ENCODE measurements around the gene JAGN1. TPM values are rescaled to one million over a fixed set of nuclear protein-coding genes. Genes with fewer than 3 reads are reported as not detected.

JAGN1 gene
- total and polyA plus RNA-seq, 2 donors, result 24.2 to 37.5 TPM

DNA sequence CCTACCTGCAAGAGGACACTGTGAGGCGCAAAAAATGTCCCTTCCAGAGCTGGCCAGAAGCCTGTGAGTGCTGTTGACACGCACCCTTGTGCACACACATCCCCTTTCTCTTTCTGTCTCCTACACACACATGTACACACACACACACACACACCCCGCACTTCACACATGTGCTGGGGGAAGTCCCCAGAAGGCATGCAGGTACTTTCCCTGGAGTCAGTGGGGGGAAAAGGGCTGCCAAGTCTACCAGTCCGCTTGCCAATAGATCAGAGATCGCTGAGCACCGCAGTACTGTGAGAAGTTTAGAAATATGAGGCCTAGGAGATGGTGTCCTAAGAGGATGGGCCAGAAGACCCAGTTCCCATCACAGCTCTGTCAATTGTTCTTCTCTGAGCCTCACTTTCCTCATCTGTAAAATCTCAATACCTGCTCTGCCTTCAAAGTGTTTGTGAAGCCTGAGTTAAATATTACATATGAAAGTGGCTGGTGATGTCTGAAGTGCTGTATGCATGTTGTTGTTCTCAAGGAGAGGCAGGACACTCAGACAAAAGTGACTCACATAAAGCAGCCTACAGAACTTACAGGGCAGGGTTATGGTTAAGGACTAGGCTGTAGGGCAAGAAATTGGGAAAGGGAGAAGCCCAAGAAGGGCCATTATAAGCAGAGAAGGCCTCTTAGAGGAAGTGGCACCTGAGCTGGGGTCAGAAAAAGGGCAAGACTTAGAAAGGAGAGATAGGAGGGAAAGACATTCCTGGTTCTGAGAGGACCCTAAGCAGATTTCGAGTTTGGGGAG lies 19.0 kb downstream of the JAGN1 start:
- 93% methylated on average over 7 of the region's 7 CpGs for WGBS
- H3K27ac ChIP-seq (ENCODE audit: low read depth in 1 of 2, low read length in 1 of 2), result no peak overlapping the region

DNA sequence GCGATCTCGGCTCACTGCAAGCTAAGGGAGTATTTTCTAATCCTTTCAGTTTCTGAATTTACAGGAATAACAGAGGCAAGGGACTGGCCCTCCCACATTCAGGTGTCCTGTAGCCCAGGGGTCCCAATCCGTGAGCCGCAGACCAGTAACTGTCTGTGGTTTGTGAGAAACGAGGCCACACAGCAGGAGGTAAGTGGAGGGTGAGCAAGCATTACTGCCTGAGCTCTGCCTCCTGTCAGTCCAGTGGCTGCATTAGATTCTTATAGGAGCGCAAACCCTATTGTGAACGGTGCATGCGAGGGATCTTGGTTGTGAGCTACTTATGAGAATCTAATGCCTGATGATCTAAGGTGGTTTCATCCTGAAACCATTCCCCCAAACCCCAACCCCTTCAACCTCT lies 21.5 kb downstream of the JAGN1 start:
- H3K36me3 ChIP-seq (ENCODE audit: control insufficient read depth in 2 of 2, insufficient read depth in 2 of 2, low read length in 1 of 2), result peaks cover 3 to 28% of the 10 kb centered on the region in 2 donors
- WGBS, result 55% methylated on average over 8 of the region's 8 CpGs
- no peak overlapping the region for H3K27ac ChIP-seq (ENCODE audit: low read depth in 1 of 2, low read length in 1 of 2)
- no peaks in the 10 kb centered on the region for H3K9me3 ChIP-seq (ENCODE audit: control insufficient read depth in 2 of 2, insufficient read depth in 1 of 2, low read length in 1 of 2)
- peaks cover 0 to 13% of the 10 kb centered on the region in 2 donors for H3K27me3 ChIP-seq (ENCODE audit: control insufficient read depth in 2 of 2, insufficient read depth in 1 of 2, low read length in 1 of 2)
- H3K4me3 ChIP-seq (ENCODE audit: low read length in 2 of 2), result no peak overlapping the region
- peaks cover 12 to 19% of the 10 kb centered on the region in 2 donors for H3K4me1 ChIP-seq (ENCODE audit: control insufficient read depth in 2 of 2, insufficient read depth in 2 of 2, low read length in 2 of 2)
- no peak for DNase-seq (ENCODE audit: low read depth in 6 of 9, low spot score in 9 of 9)

More for the DNA sequence above, 19.0 kb downstream of the JAGN1 start:
- Histone ChIP-seq H3K36me3 (ENCODE audit: control insufficient read depth in 2 of 2, insufficient read depth in 2 of 2, low read length in 1 of 2) (peaks cover 3 to 34% of the 10 kb centered on the region in 2 donors), H3K4me3 (ENCODE audit: low read length in 2 of 2) (no peak overlapping the region), H3K4me1 (ENCODE audit: control insufficient read depth in 2 of 2, insufficient read depth in 2 of 2, low read length in 2 of 2) (no peaks in the 10 kb centered on the region), H3K9me3 (ENCODE audit: control insufficient read depth in 2 of 2, insufficient read depth in 1 of 2, low read length in 1 of 2) (no peaks in the 10 kb centered on the region), H3K27me3 (ENCODE audit: control insufficient read depth in 2 of 2, insufficient read depth in 1 of 2, low read length in 1 of 2) (peaks cover 0 to 1% of the 10 kb centered on the region in 2 donors)
- no peak for DNase-seq (ENCODE audit: low read depth in 6 of 9, low spot score in 9 of 9)

DNA sequence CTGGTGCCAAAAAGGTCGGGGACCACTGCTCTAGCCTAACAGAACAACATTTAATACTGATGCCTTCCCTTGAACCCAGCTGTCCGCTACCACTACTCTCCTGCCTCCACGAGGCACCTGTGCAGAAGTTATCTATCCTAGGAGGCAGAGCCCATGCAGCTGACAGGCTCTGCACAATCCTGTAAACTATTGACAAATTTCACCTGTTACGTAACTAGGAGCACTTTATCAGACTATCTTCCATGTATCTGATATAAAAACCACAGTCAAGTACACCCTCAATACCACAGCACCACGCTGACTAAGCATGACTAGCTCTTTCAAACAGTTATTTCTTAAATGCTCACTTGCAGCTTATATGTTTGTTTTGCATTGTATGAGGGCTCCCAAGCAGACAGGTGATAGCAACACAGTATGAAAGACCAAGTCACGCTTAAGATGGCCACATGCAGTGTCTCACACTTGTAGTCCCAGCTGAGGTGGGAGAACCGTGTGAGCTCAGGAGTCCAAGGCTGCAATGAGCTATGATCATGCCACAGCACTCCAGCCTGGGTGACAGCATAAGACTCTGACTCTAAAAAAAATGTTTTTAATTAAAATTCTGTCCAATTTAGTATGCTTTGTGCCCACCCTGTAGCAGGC lies 22.0 kb downstream of the JAGN1 start:
- peak in 1 of 9 donors; percentile 31 for DNase-seq (ENCODE audit: low read depth in 6 of 9, low spot score in 9 of 9)
- H3K36me3 ChIP-seq (ENCODE audit: control insufficient read depth in 2 of 2, insufficient read depth in 2 of 2, low read length in 1 of 2), result peaks cover 3 to 28% of the 10 kb centered on the region in 2 donors
- no peaks in the 10 kb centered on the region for H3K9me3 ChIP-seq (ENCODE audit: control insufficient read depth in 2 of 2, insufficient read depth in 1 of 2, low read length in 1 of 2)
- H3K27me3 ChIP-seq (ENCODE audit: control insufficient read depth in 2 of 2, insufficient read depth in 1 of 2, low read length in 1 of 2), result peaks cover 0 to 13% of the 10 kb centered on the region in 2 donors
- H3K4me1 ChIP-seq (ENCODE audit: control insufficient read depth in 2 of 2, insufficient read depth in 2 of 2, low read length in 2 of 2), result peaks cover 12 to 24% of the 10 kb centered on the region in 2 donors
- no peak overlapping the region for H3K4me3 ChIP-seq (ENCODE audit: low read length in 2 of 2)
- 39% methylated on average over 7 of the region's 7 CpGs for WGBS
- H3K27ac ChIP-seq (ENCODE audit: low read depth in 1 of 2, low read length in 1 of 2), result no peak overlapping the region

DNA sequence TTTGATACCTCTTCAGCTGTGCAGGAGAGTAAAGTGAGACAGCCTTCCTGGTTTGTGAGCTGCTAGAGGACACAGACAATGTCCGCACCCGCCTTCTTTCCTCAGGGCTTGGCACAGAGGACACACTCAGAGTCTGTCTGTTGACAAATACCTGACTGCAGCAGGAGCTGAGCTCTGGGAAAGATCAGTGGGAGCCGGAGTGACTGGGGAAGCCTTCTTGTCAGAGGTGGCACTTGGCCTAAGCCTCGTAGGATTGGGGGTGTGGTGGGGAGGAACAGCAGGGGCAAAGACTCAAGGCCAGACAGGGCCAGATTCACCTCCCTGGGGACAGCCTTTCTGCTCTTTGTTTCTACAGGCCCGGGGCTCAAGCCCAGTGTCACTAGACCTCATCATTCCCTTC lies 23.2 kb downstream of the JAGN1 start:
- Histone ChIP-seq H3K27me3 (ENCODE audit: control insufficient read depth in 2 of 2, insufficient read depth in 1 of 2, low read length in 1 of 2) (peaks cover 0 to 13% of the 10 kb centered on the region in 2 donors), H3K4me3 (ENCODE audit: low read length in 2 of 2) (no peak overlapping the region), H3K27ac (ENCODE audit: low read depth in 1 of 2, low read length in 1 of 2) (no peak overlapping the region), H3K4me1 (ENCODE audit: control insufficient read depth in 2 of 2, insufficient read depth in 2 of 2, low read length in 2 of 2) (peaks cover 12 to 26% of the 10 kb centered on the region in 2 donors), H3K36me3 (ENCODE audit: control insufficient read depth in 2 of 2, insufficient read depth in 2 of 2, low read length in 1 of 2) (peaks cover 0 to 22% of the 10 kb centered on the region in 2 donors), H3K9me3 (ENCODE audit: control insufficient read depth in 2 of 2, insufficient read depth in 1 of 2, low read length in 1 of 2) (no peaks in the 10 kb centered on the region)
- WGBS, result 98% methylated on average over 5 of the region's 5 CpGs
- no peak for DNase-seq (ENCODE audit: low read depth in 6 of 9, low spot score in 9 of 9)

GRCh38 chr3:9914011-9914410 lies 23.6 kb downstream of the JAGN1 start:
- H3K36me3 ChIP-seq (ENCODE audit: control insufficient read depth in 2 of 2, insufficient read depth in 2 of 2, low read length in 1 of 2), result peaks cover 0 to 19% of the 10 kb centered on the region in 2 donors
- H3K4me3 ChIP-seq (ENCODE audit: low read length in 2 of 2), result no peak overlapping the region
- H3K27me3 ChIP-seq (ENCODE audit: control insufficient read depth in 2 of 2, insufficient read depth in 1 of 2, low read length in 1 of 2), result peaks cover 0 to 13% of the 10 kb centered on the region in 2 donors
- DNase-seq (ENCODE audit: low read depth in 6 of 9, low spot score in 9 of 9), result no peak
- peaks cover 12 to 26% of the 10 kb centered on the region in 2 donors for H3K4me1 ChIP-seq (ENCODE audit: control insufficient read depth in 2 of 2, insufficient read depth in 2 of 2, low read length in 2 of 2)
- H3K27ac ChIP-seq (ENCODE audit: low read depth in 1 of 2, low read length in 1 of 2), result no peak overlapping the region
- no peaks in the 10 kb centered on the region for H3K9me3 ChIP-seq (ENCODE audit: control insufficient read depth in 2 of 2, insufficient read depth in 1 of 2, low read length in 1 of 2)
- WGBS, result 97% methylated on average over 1 of the region's 1 CpG

- Histone ChIP-seq H3K9me3 (ENCODE audit: control insufficient read depth in 2 of 2, insufficient read depth in 1 of 2, low read length in 1 of 2) (no peaks in the 10 kb centered on the region), H3K27ac (ENCODE audit: low read depth in 1 of 2, low read length in 1 of 2) (no peak overlapping the region), H3K4me1 (ENCODE audit: control insufficient read depth in 2 of 2, insufficient read depth in 2 of 2, low read length in 2 of 2) (peaks cover 12 to 26% of the 10 kb centered on the region in 2 donors), H3K36me3 (ENCODE audit: control insufficient read depth in 2 of 2, insufficient read depth in 2 of 2, low read length in 1 of 2) (peaks cover 0 to 19% of the 10 kb centered on the region in 2 donors), H3K27me3 (ENCODE audit: control insufficient read depth in 2 of 2, insufficient read depth in 1 of 2, low read length in 1 of 2) (peaks cover 0 to 13% of the 10 kb centered on the region in 2 donors), H3K4me3 (ENCODE audit: low read length in 2 of 2) (peak overlapping the region in 1 of 2 donors; percentile 59)
- 35% methylated on average over 15 of the region's 15 CpGs for WGBS
- DNase-seq (ENCODE audit: low read depth in 6 of 9, low spot score in 9 of 9), result no peak
Measured at GRCh38 chr3:9914559-9915253, 24.3 kb downstream of the JAGN1 start.

GRCh38 chr3:9915254-9916141 lies 25.1 kb downstream of the JAGN1 start:
- WGBS, result 1% methylated on average over 98 of the region's 99 CpGs
- Histone ChIP-seq H3K27me3 (ENCODE audit: control insufficient read depth in 2 of 2, insufficient read depth in 1 of 2, low read length in 1 of 2) (peaks cover 0 to 13% of the 10 kb centered on the region in 2 donors), H3K36me3 (ENCODE audit: control insufficient read depth in 2 of 2, insufficient read depth in 2 of 2, low read length in 1 of 2) (peaks cover 0 to 19% of the 10 kb centered on the region in 2 donors), H3K9me3 (ENCODE audit: control insufficient read depth in 2 of 2, insufficient read depth in 1 of 2, low read length in 1 of 2) (no peaks in the 10 kb centered on the region), H3K27ac (ENCODE audit: low read depth in 1 of 2, low read length in 1 of 2) (no peak overlapping the region), H3K4me1 (ENCODE audit: control insufficient read depth in 2 of 2, insufficient read depth in 2 of 2, low read length in 2 of 2) (peaks cover 12 to 26% of the 10 kb centered on the region in 2 donors), H3K4me3 (ENCODE audit: low read length in 2 of 2) (peak overlapping the region; percentile 41 to 59)
- peak in 2 of 9 donors; percentile 30 to 38 for DNase-seq (ENCODE audit: low read depth in 6 of 9, low spot score in 9 of 9)

GRCh38 chr3:9916346-9916733 lies 25.9 kb downstream of the JAGN1 start:
- peaks cover 0 to 13% of the 10 kb centered on the region in 2 donors for H3K27me3 ChIP-seq (ENCODE audit: control insufficient read depth in 2 of 2, insufficient read depth in 1 of 2, low read length in 1 of 2)
- peak overlapping the region in 1 of 2 donors; percentile 34 for H3K4me3 ChIP-seq (ENCODE audit: low read length in 2 of 2)
- no peak for DNase-seq (ENCODE audit: low read depth in 6 of 9, low spot score in 9 of 9)
- peaks cover 0 to 11% of the 10 kb centered on the region in 2 donors for H3K36me3 ChIP-seq (ENCODE audit: control insufficient read depth in 2 of 2, insufficient read depth in 2 of 2, low read length in 1 of 2)
- H3K4me1 ChIP-seq (ENCODE audit: control insufficient read depth in 2 of 2, insufficient read depth in 2 of 2, low read length in 2 of 2), result peaks cover 12 to 26% of the 10 kb centered on the region in 2 donors
- no peaks in the 10 kb centered on the region for H3K9me3 ChIP-seq (ENCODE audit: control insufficient read depth in 2 of 2, insufficient read depth in 1 of 2, low read length in 1 of 2)
- H3K27ac ChIP-seq (ENCODE audit: low read depth in 1 of 2, low read length in 1 of 2), result peak overlapping the region in 1 of 2 donors; percentile 62
- 80% methylated on average over 7 of the region's 7 CpGs for WGBS
